Sciatic nerve (tissue), 2 donors: ENCODE results near the gene TTC39B. TPM values are rescaled to one million over a fixed set of nuclear protein-coding genes. Genes with fewer than 3 reads are reported as not detected.

ENCODE experiments used
- ATAC-seq: fragments of 200-7000 bp; cut with Tn5 transposase; one replicate; pipeline ENCODE4 v1.9.1; 2020; ENCODE audit warnings: mild to moderate bottlenecking, moderate library complexity
- DNase-seq: peaks from one replicate; pipeline ENCODE4 v3.0.0-alpha.2; 2020; ENCODE audit warnings: low spot score
- intact Hi-C: fragments of 100-400 bp; cut with DNase I; formaldehyde crosslinking; loops from one replicate; pipeline ENCODE4 v1.14.2; 2022
- total RNA-seq: library from RNA; stranded (reverse); fragmentation: NEBNext Ultra II Directional; extraction: Animal tissue kit (Norgen Biotek cat#: 25700); gene quantifications from one replicate; pipeline ENCODE4 v1.2.1, GENCODE V29; 2021
- donor health status: DM: no; HTN: no; CAD: no.
- donor health status: DM: no; HTN: no; CAD: no.

Gene TTC39B
- total RNA-seq, 1 donor from 2014 or later, result 17.7 TPM

DNA sequence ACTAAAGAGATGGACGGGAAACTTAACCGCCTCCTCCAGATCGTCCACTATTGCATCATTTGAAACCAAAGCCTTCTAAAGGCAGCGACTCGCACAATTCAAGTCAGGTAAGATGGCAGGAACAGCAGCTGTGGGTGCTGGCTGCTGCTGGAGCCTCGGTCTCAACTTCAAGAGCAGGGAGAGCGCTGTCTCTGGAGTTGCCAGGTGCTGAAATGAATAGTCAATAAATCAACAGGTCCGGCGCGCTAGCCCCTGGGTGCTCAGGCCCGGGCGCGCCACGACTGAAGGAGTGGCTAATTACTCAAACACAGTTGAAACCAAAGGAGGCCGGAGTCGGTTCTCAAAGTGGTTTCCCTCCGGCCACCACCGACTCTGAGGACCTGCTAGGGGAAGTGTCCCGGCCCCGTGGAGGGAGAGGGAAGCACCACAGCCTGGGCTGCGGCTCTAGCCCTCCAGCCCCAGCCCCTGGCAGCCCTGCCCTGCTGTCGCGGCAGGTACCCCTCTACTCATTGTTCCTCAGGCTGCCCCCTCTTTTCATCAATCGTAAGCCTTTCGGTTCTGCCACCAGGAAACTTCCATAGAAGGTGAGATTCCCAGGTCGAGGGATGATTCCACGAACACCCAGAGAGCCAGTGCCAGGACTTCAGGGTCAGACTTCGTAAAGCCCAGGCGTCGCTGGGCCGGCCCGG, 804 bp downstream of the TTC39B start:
- DNase-seq (peak; percentile 72), ATAC-seq (peak; percentile 58)
- intact Hi-C loops, result no loop called here

DNA sequence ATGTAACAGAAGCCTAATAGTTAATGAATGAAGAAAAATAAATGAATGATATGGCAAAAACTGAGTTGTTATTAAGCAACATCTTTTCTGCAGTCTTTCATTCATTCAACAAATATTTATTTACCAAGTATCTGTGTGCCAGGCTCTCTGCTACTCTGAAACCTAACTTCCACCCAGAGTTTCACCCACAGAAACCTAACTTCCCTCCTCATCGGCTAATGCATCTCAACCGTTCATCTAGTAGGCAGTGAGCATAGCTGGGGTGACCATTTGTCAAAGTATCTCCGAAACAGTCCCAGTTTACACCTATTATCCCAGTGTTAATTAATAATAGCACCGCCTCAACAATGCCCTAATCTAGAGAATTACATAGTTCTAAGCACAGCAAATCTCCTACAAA, 1.5 kb downstream of the TTC39B start:
- intact Hi-C loops, result no loop called here
- DNase-seq (no peak), ATAC-seq (no peak)

DNA sequence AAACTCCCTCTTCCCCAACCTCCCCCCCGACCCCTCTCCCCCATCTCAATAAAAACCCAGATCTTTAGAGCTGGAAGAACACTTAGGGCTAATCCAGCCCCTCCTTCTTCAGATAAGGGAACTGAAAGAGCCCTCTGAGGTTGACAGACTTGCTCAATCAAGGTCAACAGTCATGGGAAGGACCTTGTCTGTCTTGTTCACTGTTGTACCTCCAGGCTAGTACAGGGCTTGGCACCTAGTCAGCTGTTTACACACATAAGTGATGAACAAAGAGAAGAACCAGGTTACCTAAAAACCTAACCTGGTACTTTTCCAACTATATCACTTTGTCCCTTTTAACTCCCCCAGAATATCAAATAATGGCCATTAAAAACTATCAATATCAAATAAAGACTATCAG, 2.4 kb downstream of the TTC39B start:
- ATAC-seq (no peak), DNase-seq (no peak)
- intact Hi-C loops, result no loop called here

DNA sequence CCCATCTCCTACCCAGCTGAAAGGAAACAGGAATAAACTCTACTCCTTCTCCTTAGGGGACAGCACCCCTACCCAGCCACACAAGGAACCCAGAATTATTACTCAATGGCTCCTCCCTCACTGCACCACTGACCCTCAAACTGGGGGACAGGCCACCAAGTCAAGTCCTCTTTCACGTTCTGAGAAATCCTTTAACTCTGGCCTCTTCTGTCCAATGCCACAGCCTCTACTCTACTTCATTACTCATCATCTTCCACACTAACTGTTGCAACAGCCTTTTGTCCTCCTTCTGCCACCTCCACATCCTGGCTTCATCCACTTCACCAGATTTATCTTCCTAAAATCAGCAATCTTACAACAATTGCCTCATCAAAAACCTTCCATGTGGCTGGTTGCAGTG, 6.8 kb downstream of the TTC39B start:
- ATAC-seq, result no peak
- intact Hi-C loops, result no loop called here

DNA sequence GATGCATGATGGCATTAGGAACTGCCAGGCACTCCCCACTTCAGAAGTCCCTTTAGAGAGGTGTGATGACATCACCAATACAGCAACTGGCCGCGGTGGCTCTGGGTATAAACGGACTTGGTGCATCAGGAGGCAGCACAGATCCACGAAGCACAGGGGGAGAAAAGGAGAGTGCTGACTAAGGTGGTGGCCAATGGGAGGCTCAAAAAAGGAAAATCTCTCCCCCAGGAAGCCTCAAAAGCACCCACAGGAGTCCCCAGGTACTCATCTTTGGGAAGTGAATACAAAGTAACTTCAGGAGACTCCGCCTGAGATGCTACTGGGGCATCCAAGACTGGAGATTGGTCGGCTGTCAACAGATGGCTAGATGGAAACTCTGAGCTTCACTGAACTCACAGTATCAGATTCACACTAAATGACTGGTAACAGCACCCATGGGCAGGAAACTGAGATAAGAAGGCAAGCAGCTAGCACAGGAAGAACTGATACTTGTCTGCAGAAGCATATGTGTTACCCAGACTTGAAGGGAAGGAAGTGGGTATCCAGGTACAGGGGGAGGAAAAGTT, 7.6 kb downstream of the TTC39B start:
- ATAC-seq (no peak), DNase-seq (no peak)
- intact Hi-C loops, result no loop called here

More for the DNA sequence above, 6.8 kb downstream of the TTC39B start:
- no peak for DNase-seq

DNA sequence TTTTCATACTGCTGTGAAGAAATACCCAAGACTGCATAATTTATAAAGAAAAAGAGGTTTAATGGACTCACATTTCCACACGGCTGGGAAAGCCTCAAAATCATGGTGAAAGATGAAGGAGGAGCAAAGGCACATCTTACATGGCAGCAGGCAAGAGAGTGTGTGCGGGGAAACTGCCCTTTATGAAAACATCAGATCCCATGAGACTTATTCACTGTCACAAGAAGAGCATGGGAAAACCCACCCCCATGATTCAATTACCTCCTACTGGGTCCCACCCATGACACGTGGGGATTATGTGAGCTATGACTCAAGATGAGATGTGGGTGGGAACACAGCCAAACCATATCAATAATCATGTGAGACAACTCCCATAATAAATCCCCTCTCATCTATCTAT, 8.7 kb downstream of the TTC39B start:
- no peak for DNase-seq
- ATAC-seq, result no peak
- intact Hi-C loops, result no loop called here

DNA sequence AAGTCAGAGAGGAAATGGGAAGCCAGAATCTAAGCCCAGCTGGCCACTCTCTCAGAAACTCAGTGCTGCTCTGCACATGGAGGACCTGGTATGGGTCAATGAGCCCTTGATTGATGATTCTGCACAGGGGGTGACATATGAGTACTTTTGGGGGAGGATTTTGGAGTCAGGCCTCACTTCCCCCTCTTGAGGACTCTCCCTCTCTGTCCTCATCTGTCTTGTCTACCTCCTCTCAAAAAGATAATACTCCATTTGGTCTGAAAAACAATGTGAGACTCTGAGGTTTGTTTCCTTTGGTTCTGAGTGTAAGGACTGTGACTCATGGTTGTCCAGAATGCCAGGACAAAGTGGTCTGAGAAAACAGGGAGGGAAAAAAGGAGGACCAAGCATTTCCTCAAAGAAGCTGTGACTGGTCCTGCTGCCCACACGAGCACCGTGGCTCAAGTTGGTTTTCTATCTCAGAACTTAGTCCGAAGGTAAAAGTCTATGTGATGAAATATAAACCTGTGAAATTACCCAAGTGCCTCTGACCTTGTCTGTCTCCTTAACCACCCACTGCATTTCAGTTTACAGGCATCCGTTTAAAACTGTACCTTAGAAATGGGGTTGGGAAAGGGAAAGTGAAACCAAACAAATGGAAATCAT, 11.1 kb downstream of the TTC39B start:
- DNase-seq (no peak), ATAC-seq (peak; percentile 58)
- intact Hi-C loops, result no loop called here

DNA sequence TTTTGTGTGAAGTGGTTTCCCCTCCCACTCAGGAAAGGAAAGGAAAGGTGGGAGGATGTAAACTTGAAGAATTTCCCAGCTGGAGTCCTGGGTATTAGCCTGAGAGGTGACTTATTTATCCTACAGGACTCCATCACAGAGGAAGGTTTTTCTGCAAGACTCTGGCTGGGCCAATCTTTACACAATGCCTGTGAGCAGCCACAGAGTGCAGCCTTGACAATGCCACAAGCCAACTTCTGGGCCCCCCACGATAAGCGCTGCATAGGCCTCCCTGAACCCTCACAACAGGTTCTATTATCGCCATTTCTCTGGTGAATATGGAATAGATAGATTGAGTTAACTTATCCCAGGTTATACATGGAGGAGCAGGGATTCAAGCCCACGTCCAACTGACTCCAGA, 12.4 kb downstream of the TTC39B start:
- ATAC-seq, result no peak
- intact Hi-C loops, result no loop called here
- DNase-seq, result no peak

DNA sequence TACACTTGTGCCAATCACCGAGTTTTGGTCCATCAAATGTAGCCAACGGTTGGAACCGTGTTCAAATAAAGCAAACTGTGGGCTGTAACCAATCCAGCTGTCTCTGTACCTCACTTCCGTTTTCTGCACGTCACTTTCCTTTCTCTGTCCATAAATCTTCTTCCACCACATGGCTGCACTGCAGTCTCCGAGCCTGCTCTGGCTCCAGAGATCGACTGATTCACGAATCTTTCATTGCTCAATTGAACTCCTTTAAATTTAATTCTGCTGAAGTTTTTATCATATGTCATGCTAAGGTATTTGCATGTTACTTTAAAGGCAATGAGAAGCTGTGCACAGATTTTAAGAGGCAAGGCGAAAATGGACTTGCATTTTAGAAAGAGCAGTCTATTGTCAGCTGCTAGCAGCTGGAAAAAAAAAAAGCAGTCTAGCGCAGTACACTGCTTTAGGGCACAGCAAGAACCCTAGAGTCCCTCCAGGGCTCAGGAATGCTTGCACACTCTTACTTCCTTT, 13.2 kb downstream of the TTC39B start:
- intact Hi-C loops, result no loop called here
- peak; percentile 9 for ATAC-seq
- no peak for DNase-seq

DNA sequence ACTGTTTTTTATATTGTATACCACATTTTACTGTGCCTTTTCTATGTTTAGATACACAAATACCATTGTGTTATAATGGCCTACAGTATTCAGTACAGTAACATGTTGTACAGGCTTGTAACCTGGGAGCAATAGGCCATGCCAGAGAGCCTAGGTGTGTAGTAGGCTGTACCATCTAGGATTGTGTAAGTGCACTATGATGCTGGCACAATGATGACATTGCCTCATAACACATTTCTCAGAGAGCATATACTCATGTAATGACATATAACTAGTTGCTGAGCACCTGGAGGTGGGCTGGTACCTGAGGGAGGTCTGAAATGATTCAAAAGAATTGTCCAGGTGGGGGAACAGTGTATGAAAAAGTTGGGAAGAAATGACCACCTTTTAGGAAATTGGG, 13.9 kb downstream of the TTC39B start:
- ATAC-seq, result no peak
- intact Hi-C loops, result no loop called here
- DNase-seq, result no peak

DNA sequence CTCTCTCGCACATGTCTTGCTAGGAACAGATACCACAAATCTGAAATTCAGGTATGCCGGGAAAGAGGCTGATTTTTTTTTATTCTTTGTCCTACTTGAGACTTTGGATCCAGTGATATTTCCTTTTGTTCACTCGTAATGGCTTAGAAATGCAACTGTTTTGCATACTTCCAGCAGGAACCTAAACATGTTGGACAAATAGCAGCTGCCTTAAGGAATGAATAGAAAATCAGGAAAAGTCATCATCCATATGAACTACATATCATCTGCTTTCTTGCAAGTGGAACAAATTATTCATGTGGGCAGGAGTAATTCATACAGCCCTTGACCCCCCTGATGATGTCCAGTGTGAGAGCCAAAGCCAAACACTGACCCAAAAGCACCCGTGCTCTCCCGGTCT, 17.4 kb downstream of the TTC39B start:
- DNase-seq, result no peak
- ATAC-seq, result no peak
- intact Hi-C loops, result no loop called here

DNA sequence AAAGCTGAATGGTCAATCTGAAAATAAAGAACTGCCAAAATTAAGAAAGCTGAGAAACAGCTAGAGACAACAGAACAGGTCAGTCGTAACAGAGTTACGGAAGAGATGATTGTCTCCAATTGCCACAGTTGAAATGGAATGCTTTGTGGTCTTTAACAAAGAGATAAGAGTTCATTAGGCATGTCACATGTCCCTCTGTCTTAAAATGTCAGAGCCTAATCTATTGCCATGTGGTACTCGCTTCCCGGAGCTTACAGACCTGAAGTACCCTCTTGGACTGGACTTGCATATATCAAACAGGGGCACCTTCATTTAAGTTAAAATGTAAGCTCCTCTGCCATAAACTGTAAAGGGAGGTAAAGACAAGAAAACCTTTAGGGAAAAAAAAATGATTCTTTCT, 19.7 kb downstream of the TTC39B start:
- intact Hi-C loops, result no loop called here
- ATAC-seq (no peak), DNase-seq (no peak)

DNA sequence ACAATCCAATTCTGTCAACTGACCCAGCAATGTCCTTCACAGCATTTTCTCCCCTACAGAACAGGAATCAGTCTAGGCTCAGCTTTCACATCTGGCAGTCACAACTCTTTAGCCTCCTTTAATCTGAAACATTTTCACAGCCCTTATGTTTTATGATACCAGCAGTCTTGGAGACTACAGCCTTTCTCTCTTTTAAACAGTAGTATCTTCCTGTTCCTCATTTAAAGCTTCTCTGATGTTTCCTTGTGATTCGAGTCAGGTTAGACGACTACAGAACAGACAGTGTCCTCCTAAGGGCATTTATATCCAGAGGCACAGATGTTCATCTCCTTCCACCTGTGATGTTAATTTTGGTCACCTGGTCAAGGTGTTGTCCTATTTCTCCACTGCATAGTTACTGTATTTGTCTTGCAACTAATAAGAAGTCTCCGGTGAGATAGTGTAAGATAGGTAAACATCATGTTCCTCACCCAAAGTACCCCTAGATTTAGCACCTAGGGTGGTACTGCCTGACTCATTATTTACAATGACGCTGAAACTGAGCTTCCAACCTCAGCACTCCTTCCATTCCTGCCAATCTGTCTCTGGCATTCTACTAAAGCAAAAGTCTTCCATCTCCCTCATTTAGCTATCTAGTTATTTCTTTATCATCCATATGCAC, 20.7 kb downstream of the TTC39B start:
- DNase-seq (no peak), ATAC-seq (no peak)
- intact Hi-C loops, result no loop called here

DNA sequence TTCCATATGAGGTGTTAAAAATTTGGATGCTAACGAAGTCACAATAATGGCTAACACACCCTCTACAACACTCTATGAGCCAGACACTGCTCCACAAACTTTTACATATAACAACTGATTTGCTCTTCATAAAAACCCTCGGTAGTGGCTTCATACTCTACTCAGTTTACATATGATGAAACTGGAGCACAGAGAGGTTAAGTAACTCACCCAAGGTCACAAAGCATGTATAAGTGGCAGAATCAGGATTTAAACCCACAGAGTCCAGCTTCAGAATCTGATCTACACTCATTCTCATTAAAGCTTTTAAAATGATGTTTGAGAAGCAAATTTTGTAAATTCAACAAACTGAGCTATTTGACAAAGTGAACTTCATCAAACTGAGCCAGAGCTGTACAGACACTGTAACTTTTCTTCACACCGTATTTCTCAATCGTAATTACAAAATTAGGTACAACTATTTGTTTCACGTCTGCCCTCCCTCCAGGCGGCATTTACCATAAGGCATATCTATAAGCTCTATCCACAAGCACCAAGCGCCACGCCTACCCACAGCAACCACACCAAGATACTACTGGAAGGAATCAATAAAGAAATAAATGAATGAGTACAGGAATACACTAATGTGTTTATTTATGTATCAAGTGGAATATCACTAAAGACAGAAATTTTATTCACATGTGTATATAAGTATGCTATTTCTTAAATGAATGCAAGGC, 24.3 kb downstream of the TTC39B start:
- ATAC-seq (no peak), DNase-seq (no peak)
- intact Hi-C loops, result no loop called here

DNA sequence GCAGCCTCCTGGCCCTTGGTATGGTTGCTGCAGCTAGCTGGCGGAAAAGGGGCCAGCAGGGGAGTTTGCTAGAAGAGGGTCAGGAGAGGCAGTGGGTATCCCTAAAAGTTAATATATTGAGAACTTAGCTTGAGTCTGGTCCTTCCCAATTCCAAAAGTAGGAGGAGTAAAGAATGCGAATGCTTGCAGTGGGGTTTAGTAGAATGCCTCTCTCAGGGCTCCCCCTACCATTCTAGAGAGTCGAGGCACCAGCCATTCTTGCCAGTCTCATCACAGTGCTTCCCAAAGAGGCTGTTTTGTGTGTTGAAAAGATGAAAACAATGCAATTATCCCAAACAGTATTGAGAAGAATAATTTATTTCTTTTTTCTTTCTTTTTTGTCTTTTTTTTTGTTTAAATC, 26.4 kb downstream of the TTC39B start:
- ATAC-seq (no peak), DNase-seq (no peak)
- intact Hi-C loops, result no loop called here

DNA sequence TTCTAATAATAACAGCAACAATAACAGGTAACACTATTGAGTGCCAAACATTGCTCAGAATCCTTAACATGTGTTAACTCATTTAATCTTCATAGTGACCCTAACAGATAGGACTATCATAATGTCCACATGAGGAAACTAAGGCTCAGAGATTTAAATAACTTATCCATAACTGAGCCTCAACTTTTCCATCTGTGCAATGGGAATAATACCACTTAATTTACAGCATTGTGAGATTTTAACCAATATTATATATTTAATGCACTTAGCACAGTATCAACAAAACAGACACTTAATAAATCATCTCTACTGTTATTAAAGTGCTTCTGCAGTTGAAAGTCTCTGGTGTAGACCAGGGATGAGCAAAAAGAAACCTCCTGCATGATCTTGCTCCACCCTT, 28.2 kb downstream of the TTC39B start:
- DNase-seq (no peak), ATAC-seq (no peak)
- intact Hi-C loops, result no loop called here

DNA sequence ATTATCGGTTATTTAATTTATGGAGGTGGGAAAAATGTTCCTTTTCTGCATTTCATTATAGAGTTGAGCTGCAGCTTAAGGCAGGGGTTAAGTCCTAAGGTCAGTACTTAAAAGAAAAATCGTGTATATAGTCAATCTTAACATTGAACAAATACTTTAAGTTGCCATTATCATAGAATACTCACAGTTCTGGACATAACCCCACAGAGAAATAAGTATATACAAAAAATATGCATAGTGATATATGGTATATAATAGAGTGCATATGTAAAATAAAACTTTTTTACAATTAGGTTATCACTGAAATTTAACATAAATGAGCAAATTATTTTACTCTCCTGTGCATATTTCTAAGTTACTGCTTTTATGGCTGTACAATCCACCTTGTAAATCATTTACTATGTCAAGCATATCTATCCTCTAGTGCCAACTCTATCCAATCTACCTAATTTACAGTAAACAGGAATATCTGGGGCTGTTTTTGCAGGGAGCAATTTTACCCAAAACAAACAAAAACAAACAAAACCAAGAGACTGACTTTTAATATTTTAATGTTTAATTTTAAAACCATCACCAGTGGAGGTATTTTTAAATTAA, 28.8 kb downstream of the TTC39B start:
- ATAC-seq (no peak), DNase-seq (no peak)
- intact Hi-C loops, result no loop called here

DNA sequence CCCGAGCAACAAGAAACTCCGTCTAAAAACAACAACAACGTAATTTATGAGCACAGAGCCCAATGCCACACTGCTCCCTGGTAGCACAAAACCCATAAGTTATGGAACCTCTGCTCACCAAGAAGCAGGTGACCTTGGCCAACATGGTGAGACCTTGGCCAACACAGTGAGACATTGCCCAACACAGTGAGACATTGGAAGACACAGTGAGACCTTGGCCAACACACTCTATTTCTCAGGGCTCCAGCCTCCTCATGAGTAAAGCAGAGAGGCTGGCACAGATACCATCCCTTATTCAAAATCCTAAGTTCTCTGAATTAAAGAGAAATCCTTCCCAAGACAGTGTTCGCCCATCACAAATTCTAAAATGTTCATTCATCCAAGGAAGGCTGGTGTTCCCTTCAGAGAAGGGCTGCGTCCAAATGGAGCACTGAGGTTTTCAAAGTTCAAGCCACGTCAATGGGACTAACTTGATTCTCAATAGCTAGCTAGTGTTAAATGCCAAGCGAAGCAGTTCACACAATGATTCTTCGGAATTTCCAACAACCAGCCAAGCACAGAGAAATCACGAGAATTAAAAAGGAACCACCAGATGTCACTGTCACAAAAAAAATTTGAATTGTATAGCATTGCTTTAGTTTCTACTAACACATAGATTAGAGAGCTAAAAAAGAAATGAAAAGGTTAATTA, 29.5 kb downstream of the TTC39B start:
- peak; percentile 71 for ATAC-seq
- intact Hi-C loops, result no loop called here
- no peak for DNase-seq
